GM03348 (cell line): ENCODE results near the gene MACROD2.
"Not testable (repeated sequence)": the region's sequence is repeated elsewhere in the genome, so short reads cannot be mapped to it uniquely, and the experiment has no call there.

Experiments
- DNase-seq: peaks from one replicate; pipeline ENCODE4 v3.0.0; 2012; ENCODE audit warnings: low spot score

The MACROD2 gene

GRCh38 chr20:14266246-14266645, 270.9 kb downstream of the MACROD2 start:
- no peak for DNase-seq

GRCh38 chr20:14270751-14271150, 275.4 kb downstream of the MACROD2 start:
- not testable (repeated sequence) for DNase-seq

- DNase-seq: no peak
These were observed 286.8 kb downstream of the MACROD2 start for GRCh38 chr20:14282140-14282539.

GRCh38 chr20:14284443-14284842, 289.1 kb downstream of the MACROD2 start:
- DNase-seq: no peak

GRCh38 chr20:14288341-14289330, 293.3 kb downstream of the MACROD2 start:
- peak; percentile 35 for DNase-seq

GRCh38 chr20:14291502-14291901, 296.2 kb downstream of the MACROD2 start:
- no peak for DNase-seq

- no peak for DNase-seq
These were observed 299.9 kb downstream of the MACROD2 start for GRCh38 chr20:14295238-14295637.

GRCh38 chr20:14295770-14296309, 300.5 kb downstream of the MACROD2 start:
- no peak for DNase-seq

- DNase-seq: no peak
These were observed 304.5 kb downstream of the MACROD2 start for GRCh38 chr20:14299831-14300230.

GRCh38 chr20:14303106-14303505, 307.8 kb downstream of the MACROD2 start:
- DNase-seq: no peak

GRCh38 chr20:14303651-14304050, 308.3 kb downstream of the MACROD2 start:
- DNase-seq: no peak

GRCh38 chr20:14304472-14304871, 309.2 kb downstream of the MACROD2 start:
- no peak for DNase-seq

- no peak for DNase-seq
These were observed 312.6 kb downstream of the MACROD2 start for GRCh38 chr20:14307956-14308355.

- no peak for DNase-seq
These were observed 315.8 kb downstream of the MACROD2 start for GRCh38 chr20:14310977-14311627.

- DNase-seq: no peak
These were observed 316.7 kb downstream of the MACROD2 start for GRCh38 chr20:14312001-14312400.

GRCh38 chr20:14313341-14314020, 318.2 kb downstream of the MACROD2 start:
- no peak for DNase-seq

- no peak for DNase-seq
These were observed 324.4 kb downstream of the MACROD2 start for GRCh38 chr20:14319704-14320103.

GRCh38 chr20:14331646-14332045, 336.3 kb downstream of the MACROD2 start:
- DNase-seq: no peak

- no peak for DNase-seq
These were observed 337.6 kb downstream of the MACROD2 start for GRCh38 chr20:14332866-14333265.

- DNase-seq: no peak
These were observed 338.4 kb downstream of the MACROD2 start for GRCh38 chr20:14333721-14334120.

- DNase-seq: peak; percentile 50
These were observed 339.1 kb downstream of the MACROD2 start for GRCh38 chr20:14334306-14334930.

- DNase-seq: no peak
These were observed 339.7 kb downstream of the MACROD2 start for GRCh38 chr20:14335052-14335451.
